GM23338 (cell line): ENCODE data around the gene STKLD1. TPM values are rescaled to one million over a fixed set of nuclear protein-coding genes. Genes with fewer than 3 reads are reported as not detected.

Source experiments
- ATAC-seq: fragments of 200-7000 bp; cut with Tn5 transposase; 3 replicates; pipeline ENCODE4 v1.9.1; 2020
- DNase-seq: peaks from one replicate; pipeline ENCODE4 v3.0.0-alpha.2; 2015; ENCODE audit warnings: low spot score
- H2AFZ ChIP-seq: fragments of 200-600 bp; sonication (generic); 2 replicates; pipeline ENCODE4 v1.8.0; 2016; ENCODE audit warnings: antibody characterized with exemption, mild to moderate bottlenecking, moderate library complexity
- H3F3A ChIP-seq: fragments of 200-600 bp; sonication (generic); replicated peaks from 2 replicates; pipeline ENCODE4 v1.8.0; 2017; ENCODE audit warnings: antibody characterized with exemption, mixed run types, low read depth
- H3K27ac ChIP-seq: fragments of 200-600 bp; sonication (generic); 2 replicates; pipeline ENCODE4 v1.6.1; 2016; ENCODE audit warnings: low read depth
- H3K27me3 ChIP-seq: fragments of 200-600 bp; sonication (generic); 2 replicates; pipeline ENCODE4 v1.8.0; 2016; ENCODE audit warnings: mild to moderate bottlenecking, mixed run types, moderate library complexity; ENCODE audit not compliant: insufficient read depth
- H3K36me3 ChIP-seq: fragments of 200-600 bp; sonication (generic); 2 replicates; pipeline ENCODE4 v1.8.0; 2016; ENCODE audit warnings: mild to moderate bottlenecking; ENCODE audit not compliant: insufficient read depth
- H3K4me1 ChIP-seq: fragments of 200-600 bp; sonication (generic); 2 replicates; pipeline ENCODE4 v1.8.0; 2016; ENCODE audit warnings: mild to moderate bottlenecking, moderate library complexity; ENCODE audit not compliant: insufficient read depth
- H3K4me2 ChIP-seq: fragments of 200-600 bp; sonication (generic); 2 replicates; pipeline ENCODE4 v1.7.1; 2017; ENCODE audit warnings: mixed run types
- H3K4me3 ChIP-seq: fragments of 200-600 bp; sonication (generic); 2 replicates; pipeline ENCODE4 v1.6.1; 2016; ENCODE audit warnings: mixed run types
- H3K79me2 ChIP-seq: fragments of 200-600 bp; sonication (generic); replicated peaks from 2 replicates; pipeline ENCODE4 v1.8.0; 2017; ENCODE audit warnings: mild to moderate bottlenecking; ENCODE audit not compliant: insufficient read depth
- H3K9me2 ChIP-seq: fragments of 200-600 bp; sonication (generic); 2 replicates; pipeline ENCODE4 v1.8.0; 2017; ENCODE audit not compliant: insufficient read depth
- H4K20me1 ChIP-seq: fragments of 200-600 bp; sonication (generic); replicated peaks from 2 replicates; pipeline ENCODE4 v1.8.0; 2017; ENCODE audit warnings: mild to moderate bottlenecking; ENCODE audit not compliant: insufficient read depth
- H3K27ac Mint-ChIP-seq: 2 replicates; pipeline ENCODE4 v1.8.0; 2020; ENCODE audit warnings: inconsistent platforms, mild to moderate bottlenecking, moderate library complexity, mixed read lengths
- H3K27me3 Mint-ChIP-seq: 3 replicates; pipeline ENCODE4 v1.8.0; 2022; ENCODE audit warnings: low read depth, mild to moderate bottlenecking, moderate library complexity, mixed read lengths, inconsistent platforms; ENCODE audit not compliant: insufficient read depth, poor library complexity
- H3K36me3 Mint-ChIP-seq: 3 replicates; pipeline ENCODE4 v1.8.0; 2021; ENCODE audit warnings: low read depth, mild to moderate bottlenecking, inconsistent platforms, moderate library complexity, mixed read lengths
- H3K4me1 Mint-ChIP-seq: 3 replicates; pipeline ENCODE4 v1.8.0; 2020; ENCODE audit warnings: mild to moderate bottlenecking, inconsistent platforms, mixed read lengths
- H3K4me3 Mint-ChIP-seq: 3 replicates; pipeline ENCODE4 v1.8.0; 2021; ENCODE audit warnings: moderate library complexity, mild to moderate bottlenecking, inconsistent platforms, mixed read lengths
- H3K9me3 Mint-ChIP-seq: 3 replicates; pipeline ENCODE4 v1.8.0; 2020; ENCODE audit warnings: moderate library complexity, mild to moderate bottlenecking, inconsistent platforms, mixed read lengths
- CREB1 ChIP-seq: fragments of 250-450 bp; sonication (Bioruptor Pico); IDR thresholded peaks from 2 replicates; pipeline ENCODE4 v1.5.0; 2020; ENCODE audit warnings: low read depth, mild to moderate bottlenecking, moderate library complexity
- CTCF ChIP-seq, 2 experiments: fragments of 200-600 bp in 1 of 2; sonication (generic) in 1 of 2; conservative IDR thresholded peaks; 2 replicates each; pipeline versions ENCODE4 v1.5.1 to v1.6.1; 2016 to 2017; ENCODE audit warnings: antibody characterized with exemption in 2 of 2, low read depth in 2 of 2, mild to moderate bottlenecking in 2 of 2, moderate library complexity in 1 of 2
- EZH2phosphoT487 ChIP-seq: fragments of 200-600 bp; sonication (generic); IDR thresholded peaks from one replicate; pipeline ENCODE4 v1.8.1; 2018; ENCODE audit warnings: antibody characterized with exemption; ENCODE audit not compliant: unreplicated experiment
- JUNB ChIP-seq: IDR thresholded peaks from one replicate; pipeline ENCODE4 v1.6.1; 2016; ENCODE audit warnings: antibody characterized with exemption; ENCODE audit not compliant: unreplicated experiment
- NANOG ChIP-seq: IDR thresholded peaks from 2 replicates; pipeline ENCODE4 v1.6.1; 2016; ENCODE audit warnings: antibody characterized with exemption, borderline replicate concordance
- POLR2AphosphoS5 ChIP-seq: IDR thresholded peaks from 2 replicates; pipeline ENCODE4 v1.6.1; 2016; ENCODE audit warnings: antibody characterized with exemption, low read depth
- REST ChIP-seq: IDR thresholded peaks from one replicate; pipeline ENCODE4 v1.6.1; 2018; ENCODE audit warnings: antibody characterized with exemption; ENCODE audit not compliant: unreplicated experiment
- STAT1 ChIP-seq: IDR thresholded peaks from one replicate; pipeline ENCODE4 v1.6.1; 2016; ENCODE audit warnings: antibody characterized with exemption; ENCODE audit not compliant: unreplicated experiment
- ZNF114 ChIP-seq: fragments of 250-450 bp; sonication (Bioruptor Pico); IDR thresholded peaks from 2 replicates; pipeline ENCODE4 v1.5.0; 2020; ENCODE audit warnings: mild to moderate bottlenecking, moderate library complexity
- ZNF462 ChIP-seq: fragments of 250-450 bp; sonication (Bioruptor Pico); IDR thresholded peaks from 2 replicates; pipeline ENCODE4 v1.5.0; 2020; ENCODE audit warnings: mild to moderate bottlenecking, moderate library complexity
- polyA plus RNA-seq: library from polyadenylated mRNA; unstranded; fragments of >200 nt; fragmentation: Nextera tagmentation; extraction: Ambion mirVana; gene quantifications from 2 replicates; pipeline ENCODE4 v1.2.1, GENCODE V29; 2016
- total RNA-seq: library from RNA; depleted of rRNA; stranded (reverse); fragments of >200 nt; shearing (Covaris generic); gene quantifications from 2 replicates; pipeline ENCODE4 v1.2.3, GENCODE V29; 2014

Gene STKLD1
- total and polyA plus RNA-seq, 2 experiments from 2014 or later, result 0.57 TPM; not detected in 1

- TF ChIP-seq REST (no peak), ZNF114 (CRISPR knock-in tag) (no peak), CTCF (conservative IDR thresholded peaks at IDR 0.05; ENCODE audit: low read depth in 2 of 2) (no peak)
Measured at GRCh38 chr9:133344071-133344470, 32.1 kb upstream of the STKLD1 start (continued).

- peaks cover 33% of the 10 kb centered on the region for H3F3A ChIP-seq
- no peak overlapping the region for H2AFZ ChIP-seq
- no peak overlapping the region for H3K4me3 ChIP-seq
- peaks cover 14% of the 10 kb centered on the region for H3K4me1 ChIP-seq
- no peak for ATAC-seq
- H3K79me2 ChIP-seq, result peaks cover 43% of the 10 kb centered on the region
- H3K4me2 ChIP-seq, result no peak overlapping the region
- DNase-seq, result no peak
- H4K20me1 ChIP-seq, result peaks cover 37% of the 10 kb centered on the region
- H3K27me3 Mint-ChIP-seq, result peaks cover 23% of the 10 kb centered on the region
- no peak overlapping the region for H3K27ac ChIP-seq
- H3K27me3 ChIP-seq, result no peaks in the 10 kb centered on the region
- peaks cover 87% of the 10 kb centered on the region for H3K36me3 Mint-ChIP-seq
- no peaks in the 10 kb centered on the region; the same call in 2 of the 3 replicates for H3K9me3 Mint-ChIP-seq
- H3K36me3 ChIP-seq, result peaks cover 27% of the 10 kb centered on the region
- H3K4me3 Mint-ChIP-seq, result no peak overlapping the region
- no peak overlapping the region for H3K27ac Mint-ChIP-seq
- H3K4me1 Mint-ChIP-seq, result peaks cover 24% of the 10 kb centered on the region
- no peaks in the 10 kb centered on the region for H3K9me2 ChIP-seq
- TF ChIP-seq EZH2phosphoT487 (no peak), REST (no peak), STAT1 (no peak), ZNF462 (CRISPR knock-in tag) (no peak), JUNB (no peak), POLR2AphosphoS5 (no peak), CREB1 (no peak), NANOG (no peak), ZNF114 (CRISPR knock-in tag) (no peak)
Measured at GRCh38 chr9:133344979-133345378, 31.2 kb upstream of the STKLD1 start.
